ENCODE data around the gene STAT5A. TPM values are rescaled to one million over a fixed set of nuclear protein-coding genes. Genes with fewer than 3 reads are reported as not detected.

STAT5A gene
- total and polyA plus RNA-seq, 9 of the 15 experiments (the other 6 are each of a cell fraction or from before 2014, with no cell fraction given), result 79.9 to 415 (median 196) TPM

GRCh38 chr17:42276609-42277341 is 11.5 kb upstream of the STAT5A start (continued):
- TF ChIP-seq RBFOX2 (IDR thresholded peaks at IDR 0.05; ENCODE audit: low read depth, low read length) (peak; percentile 83), HINFP (tag; conservative IDR thresholded peaks at IDR 0.05; ENCODE audit: low read depth) (no peak), ZNF511 (CRISPR knock-in tag; IDR thresholded peaks at IDR 0.05) (peak; percentile 49; the same call in 1 of the 2 replicates), CHCHD3 (CRISPR knock-in tag; IDR thresholded peaks at IDR 0.05) (0 out of 2 replicates have a peak, but pooled peaks have one; percentile 29), RCOR1 (IDR thresholded peaks at IDR 0.05; ENCODE audit: borderline replicate concordance in 1 of 2, low read depth in 2 of 2, low read length in 2 of 2) (peak in 1 of 2 experiments; percentile 8; a peak in 1 of 4 replicates), NBN (IDR thresholded peaks at IDR 0.05; ENCODE audit: low read depth) (peak; percentile 69; the same call in 1 of the 2 replicates), PHF21A (IDR thresholded peaks at IDR 0.05; ENCODE audit: borderline replicate concordance, low read depth) (peak; percentile 75; the same call in 1 of the 2 replicates), ZBTB17 (CRISPR knock-in tag; IDR thresholded peaks at IDR 0.05) (0 out of 2 replicates have a peak, but pooled peaks have one; percentile 23), FOXA3 (CRISPR knock-in tag; conservative IDR thresholded peaks at IDR 0.05 in 1 of 2, IDR thresholded peaks at IDR 0.05 in 1 of 2) (no peak), POLR2A (conservative IDR thresholded peaks at IDR 0.05) (peak; percentile 75; the same call in 1 of the 2 replicates), ZNF197 (CRISPR knock-in tag; IDR thresholded peaks at IDR 0.05; ENCODE audit: low read depth) (0 out of 2 replicates have a peak, but pooled peaks have one; percentile 64), MNT (conservative IDR thresholded peaks at IDR 0.05) (peak; percentile 89 to 90), KDM5B (IDR thresholded peaks at IDR 0.05; ENCODE audit: insufficient replicate concordance, low read depth, low read length) (no peak), ID3 (CRISPR knock-in tag; IDR thresholded peaks at IDR 0.05) (no peak), ID3 (tag; IDR thresholded peaks at IDR 0.05) (no peak), NR4A1 (CRISPR knock-in tag; IDR thresholded peaks at IDR 0.05) (no peak), NR4A1 (tag; IDR thresholded peaks at IDR 0.05) (0 out of 2 replicates have a peak, but pooled peaks have one; percentile 56), TFAP4 (CRISPR knock-in tag; IDR thresholded peaks at IDR 0.05; ENCODE audit: borderline replicate concordance) (peak; percentile 24; the same call in 1 of the 2 replicates), BACH1 (tag; IDR thresholded peaks at IDR 0.05) (peak; percentile 68; the same call in 1 of the 2 replicates), ZNF584 (CRISPR knock-in tag; IDR thresholded peaks at IDR 0.05; ENCODE audit: low read depth) (peak; percentile 66; the same call in 1 of the 2 replicates)

Measured in K562 (cell line).